ENCODE measurements around the gene ACSS1.

- TF ChIP-seq CTCF (IDR thresholded peaks at IDR 0.05; ENCODE audit: low read depth, low read length): no peak
- TF ChIP-seq POLR2A (IDR thresholded peaks at IDR 0.05; ENCODE audit: extremely low read depth, insufficient read length): no peak
- no peak for TF ChIP-seq MAX (IDR thresholded peaks at IDR 0.05; ENCODE audit: low read depth, low read length)
- no peak for TF ChIP-seq MYC (IDR thresholded peaks at IDR 0.05; ENCODE audit: low read depth, low read length)
These were observed 100.5 kb downstream of the ACSS1 start for GRCh38 chr20:24957326-24958016.
